T-helper 17 cell (primary cell): ENCODE results near the gene TBX15. TPM values are rescaled to one million over a fixed set of nuclear protein-coding genes. Genes with fewer than 3 reads are reported as not detected.

ENCODE experiments used
- total RNA-seq, 4 donors: library from RNA in 2 of 4; stranded (reverse) in 2 of 4; gene quantifications; one replicate each; pipeline ENCODE4 v1.2.3 and lab custom pipeline; 2022 to 2026

TBX15 gene
- total RNA-seq, 2 donors from 2014 or later = not detected

Other genes starting within 250 kb of the TBX15 start
- gene WARS2, start 152.3 kb upstream of the TBX15 start, total RNA-seq = 10 to 100 TPM; 30.3 to 31.1 TPM